DMS153 treated with DMSO at 0.1 percent for 48 hours (cell line): Measurements from ENCODE around the gene PRELID2.
"Not testable (repeated sequence)": the region's sequence is repeated elsewhere in the genome, so short reads cannot be mapped to it uniquely, and the experiment has no call there.

ENCODE experiments used
- DNase-seq: peaks from one replicate; lab custom pipeline; 2025; ENCODE audit not compliant: unreplicated experiment; lab: John Stamatoyannopoulos, UW

PRELID2 gene

DNA sequence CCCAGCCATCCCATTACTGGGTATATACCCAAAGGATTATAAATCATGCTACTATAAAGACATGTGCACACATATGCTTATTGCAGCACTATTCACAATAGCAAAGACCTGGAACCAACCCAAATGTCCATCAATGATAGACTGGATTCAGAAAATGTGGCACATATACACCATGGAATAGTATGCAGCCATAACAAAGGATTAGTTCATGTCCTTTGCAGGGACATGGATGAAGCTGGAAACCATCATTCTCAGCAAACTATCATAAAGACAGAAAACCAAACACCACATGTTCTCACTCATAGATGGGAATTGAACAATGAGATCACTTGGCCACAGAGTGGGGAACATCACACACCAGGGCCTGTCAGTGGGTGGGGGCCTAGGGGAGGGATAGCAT, 36.6 kb downstream of the PRELID2 start:
- DNase-seq: not testable (repeated sequence)

DNA sequence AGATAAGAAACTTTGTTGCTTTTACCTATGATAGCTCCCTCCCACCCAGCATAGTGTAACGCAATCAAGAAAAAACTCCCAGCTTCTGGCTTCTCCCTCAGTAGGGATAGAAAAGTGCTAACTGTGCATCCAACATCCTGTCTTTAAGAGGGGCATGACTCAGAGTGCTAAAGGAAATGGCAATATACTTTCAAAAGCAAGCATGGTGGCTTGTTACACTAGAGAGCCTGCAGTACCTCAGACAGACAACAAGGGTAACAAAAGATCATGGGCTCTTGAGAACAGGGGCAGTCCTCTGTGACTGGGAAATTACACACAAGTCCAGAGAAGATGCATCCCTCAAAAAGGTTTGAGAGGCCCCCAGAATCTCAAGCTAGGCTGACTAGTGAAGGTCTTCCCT, 37.8 kb downstream of the PRELID2 start:
- DNase-seq: peak; percentile 8

DNA sequence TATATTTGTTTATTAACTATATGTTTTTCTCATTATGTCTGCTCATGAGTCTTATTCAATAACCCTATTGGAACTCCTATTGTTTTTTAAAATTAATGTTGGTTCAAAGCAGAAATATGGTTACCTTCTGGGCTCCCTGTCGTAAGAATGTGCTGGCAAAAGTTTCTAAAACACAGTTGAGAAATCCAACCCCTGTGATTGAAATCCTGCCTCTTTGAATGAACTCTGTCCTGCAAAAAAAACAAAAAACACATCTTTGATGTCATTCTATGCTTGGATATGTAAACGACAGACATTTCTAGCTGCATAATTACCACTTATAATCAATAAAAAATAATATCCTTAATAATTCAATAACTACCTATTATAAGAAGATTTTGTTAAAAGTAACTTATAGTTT, 38.8 kb downstream of the PRELID2 start:
- DNase-seq: no peak

DNA sequence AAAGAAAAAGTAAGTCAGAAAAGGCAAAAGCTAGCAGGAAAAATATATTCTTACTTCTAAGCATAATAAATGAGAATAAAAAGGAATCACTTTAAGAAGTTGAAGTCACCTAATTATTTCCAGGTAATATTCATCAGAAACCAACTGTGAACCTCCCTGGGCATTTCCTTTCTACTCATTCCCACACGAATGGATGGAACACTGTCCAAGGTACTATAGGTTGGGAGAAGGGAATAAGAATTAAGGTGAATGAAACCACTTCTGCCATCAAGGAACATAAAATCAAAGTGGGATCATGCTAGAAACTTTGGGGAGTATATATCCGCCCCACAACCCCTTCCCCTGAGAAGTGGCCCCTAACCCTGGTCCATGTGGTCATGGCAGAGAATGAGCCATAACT, 41.6 kb downstream of the PRELID2 start:
- no peak for DNase-seq

DNA sequence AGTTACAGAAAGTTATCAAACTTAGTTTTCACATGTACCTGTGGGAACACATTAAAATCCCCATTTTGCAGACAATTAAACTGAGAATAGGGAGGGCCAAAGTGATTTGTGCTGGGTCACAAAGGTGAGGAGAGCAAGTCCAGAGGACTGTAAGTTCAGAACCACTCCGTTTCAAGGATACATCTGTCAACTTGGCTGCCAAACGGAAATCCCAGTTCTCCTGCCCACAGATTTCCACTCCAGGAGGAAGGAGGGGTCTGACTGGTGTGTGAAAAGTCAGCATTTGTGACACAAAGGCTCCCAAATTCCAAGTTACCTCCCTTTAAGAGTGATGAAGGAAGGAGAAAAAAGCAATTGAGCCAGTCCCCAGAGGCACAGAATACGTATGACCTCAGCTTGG, 42.3 kb downstream of the PRELID2 start:
- DNase-seq: no peak

DNA sequence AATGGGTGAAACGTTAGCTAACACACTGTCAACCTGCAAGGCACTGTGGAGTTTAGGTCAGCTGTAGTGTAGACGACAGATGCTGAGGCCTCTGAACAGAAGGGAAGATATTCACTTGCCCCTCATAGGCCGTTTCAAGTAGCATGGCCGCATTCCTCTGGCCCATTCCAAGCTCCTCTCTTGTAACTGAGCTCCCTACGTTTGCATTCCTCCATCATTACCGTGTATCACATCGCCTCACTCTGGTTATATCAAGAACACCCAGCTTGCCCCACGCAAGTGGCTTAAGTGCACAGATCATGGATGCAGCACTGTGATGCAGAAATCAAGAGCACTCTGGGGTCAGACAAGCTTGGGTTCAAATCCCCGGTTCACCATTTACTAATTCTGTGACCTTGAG, 43.3 kb downstream of the PRELID2 start:
- DNase-seq: no peak

DNA sequence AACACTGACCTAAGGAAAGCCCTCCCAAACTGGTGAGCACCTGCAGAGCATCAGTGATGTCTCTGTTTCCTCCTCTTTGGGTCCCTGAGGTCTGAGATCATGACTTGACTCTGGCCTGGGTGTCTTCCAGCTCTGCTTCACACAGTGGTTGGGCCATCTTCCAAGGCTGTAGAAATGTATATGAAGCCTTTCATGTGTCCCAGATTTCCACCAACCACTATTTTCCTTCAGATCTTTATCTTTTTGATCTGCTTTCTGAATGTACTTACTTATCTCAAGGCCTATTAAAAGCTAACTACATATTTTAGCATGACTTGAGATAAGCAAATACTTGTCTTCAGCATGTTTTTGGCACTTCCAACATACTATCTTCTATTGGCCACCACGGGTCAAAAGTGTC, 47.1 kb downstream of the PRELID2 start:
- no peak for DNase-seq

DNA sequence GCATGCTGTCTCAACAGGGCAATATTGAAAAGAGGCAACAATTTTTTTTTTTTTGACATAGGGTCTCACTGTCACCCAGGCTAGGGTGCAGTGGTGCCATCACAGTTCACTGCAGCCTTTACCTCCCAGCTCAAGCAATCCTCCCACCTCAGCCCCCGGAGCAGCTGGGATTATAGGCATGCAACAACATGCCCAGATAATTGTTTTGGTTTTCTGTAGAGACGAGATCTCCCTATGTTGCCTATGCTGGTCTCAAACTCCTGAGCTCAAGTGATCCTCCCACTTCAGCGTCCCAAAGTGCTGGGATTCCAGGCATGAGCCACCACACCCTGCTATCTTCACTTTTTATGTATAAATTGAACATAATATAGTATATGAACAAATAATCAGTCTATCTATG, 47.6 kb downstream of the PRELID2 start:
- no peak for DNase-seq

DNA sequence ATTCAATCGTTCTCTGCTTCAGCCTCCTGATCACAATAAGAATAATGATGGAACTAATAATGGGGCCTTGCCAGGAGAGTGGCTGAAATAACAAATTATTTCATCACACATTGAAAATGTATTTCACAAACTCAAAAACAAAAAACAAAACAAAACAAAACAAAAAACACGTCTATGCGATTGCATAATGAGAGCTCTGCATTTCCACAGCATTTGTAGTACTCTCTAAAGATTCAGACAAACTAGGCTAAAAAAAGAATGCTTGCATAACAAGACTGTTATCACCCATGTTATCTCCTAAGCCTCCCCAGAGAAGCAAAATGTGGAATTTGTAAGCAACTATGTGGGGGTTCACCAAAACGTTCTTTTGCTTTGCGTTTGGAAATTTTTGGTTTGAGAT, 48.1 kb downstream of the PRELID2 start:
- no peak for DNase-seq

DNA sequence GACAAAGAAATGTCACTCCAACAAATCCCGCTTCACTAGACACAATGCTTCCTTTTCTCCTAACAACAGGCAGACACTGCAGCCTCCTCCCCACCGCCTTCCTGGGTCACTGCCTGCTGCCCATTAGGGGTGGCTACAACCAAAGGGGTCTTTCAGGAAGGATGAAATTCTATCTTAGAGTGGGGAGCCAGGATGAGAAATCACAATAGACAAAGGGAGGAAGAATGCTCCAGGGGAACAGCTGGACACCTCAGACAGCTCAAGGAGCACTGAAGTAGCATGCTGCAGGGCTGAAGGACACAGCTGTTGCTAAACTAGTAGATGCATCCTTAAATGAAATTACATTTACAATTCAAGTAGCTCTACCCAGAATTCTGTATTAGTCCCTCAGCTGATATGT, 54.2 kb downstream of the PRELID2 start:
- DNase-seq: no peak

DNA sequence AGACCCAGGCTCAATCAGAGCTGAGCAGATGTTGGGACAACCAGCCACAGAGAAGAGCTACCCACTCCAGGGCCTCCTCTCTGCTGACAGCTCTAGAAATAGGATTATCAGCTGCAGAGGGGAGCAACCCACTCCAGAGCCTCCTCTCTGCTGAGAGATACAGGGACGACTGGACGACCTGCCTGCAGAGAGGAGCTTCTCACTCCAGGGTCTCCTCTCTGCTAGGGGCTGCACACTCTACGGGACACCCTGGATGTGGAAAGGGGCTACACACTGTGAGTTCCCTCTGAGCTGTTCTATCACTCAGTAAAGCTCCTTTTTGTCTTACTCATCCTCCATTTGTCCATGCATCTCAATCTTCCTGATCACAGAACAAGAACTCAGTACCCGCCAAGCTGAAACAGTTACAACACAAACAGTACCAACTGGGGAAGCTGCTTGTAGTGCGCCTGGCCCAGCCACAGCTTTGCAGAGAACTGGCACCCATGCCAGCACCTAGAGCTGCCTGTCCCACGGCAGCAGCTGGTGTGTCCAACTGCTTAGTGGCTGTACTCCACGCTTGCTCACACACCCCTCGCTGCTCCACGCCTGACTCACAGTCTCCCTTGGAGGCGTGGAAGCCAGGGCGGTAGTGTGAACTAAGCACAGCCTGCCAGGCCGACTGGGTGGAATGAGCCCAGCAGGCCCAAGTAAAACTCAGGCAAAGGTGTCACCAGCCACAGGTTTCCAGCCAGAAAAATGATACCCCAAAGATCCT, 56.8 kb downstream of the PRELID2 start:
- no peak for DNase-seq

DNA sequence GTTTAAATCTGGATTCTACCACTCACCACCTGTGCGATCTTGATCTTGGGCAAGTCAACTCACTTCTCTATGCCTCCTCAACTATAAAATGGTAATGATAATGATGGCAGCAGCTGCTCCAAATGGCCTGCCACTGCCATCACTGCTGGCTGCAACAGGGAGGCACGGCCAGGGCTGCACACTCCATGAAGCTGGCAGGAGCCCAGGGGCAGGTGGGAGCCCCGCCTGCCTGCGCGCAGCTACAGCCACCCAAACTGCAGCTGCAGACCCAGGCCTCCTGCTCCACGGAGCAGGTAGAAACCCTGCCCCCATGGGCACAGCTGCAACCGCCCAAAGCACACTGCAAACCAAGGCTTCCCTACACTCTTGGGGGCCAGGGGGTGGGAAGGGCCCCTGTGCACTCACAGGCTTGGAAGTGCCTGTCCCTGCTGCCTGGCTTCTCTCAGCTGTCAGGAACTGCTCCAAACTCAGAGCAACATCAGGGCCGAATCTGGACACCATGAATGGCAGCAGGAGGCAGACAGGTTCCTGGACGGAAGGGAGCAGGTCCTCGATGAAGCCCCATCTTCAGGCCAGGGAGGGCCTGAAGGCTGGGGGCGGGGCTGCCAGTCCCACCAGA, 57.6 kb downstream of the PRELID2 start:
- DNase-seq: no peak

DNA sequence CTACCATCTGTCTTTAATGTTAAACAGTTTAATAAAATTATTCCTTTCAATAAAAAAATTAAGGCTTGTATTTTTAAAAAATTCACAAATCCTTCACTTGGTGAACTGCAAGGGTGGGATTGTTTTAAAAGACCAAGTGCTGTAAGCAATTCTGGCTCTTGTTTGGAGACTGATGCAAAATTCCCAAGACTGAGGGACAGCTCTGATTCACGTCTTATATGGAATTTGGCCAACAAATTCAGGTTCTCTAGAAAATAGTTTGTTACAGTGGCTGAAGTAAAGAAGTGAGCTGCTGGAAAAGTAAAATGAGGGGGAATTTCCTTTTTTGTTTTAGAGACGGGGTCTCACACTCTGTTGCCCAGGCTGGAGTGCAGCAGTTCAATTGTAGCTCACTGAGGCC, 58.3 kb downstream of the PRELID2 start:
- DNase-seq: no peak

DNA sequence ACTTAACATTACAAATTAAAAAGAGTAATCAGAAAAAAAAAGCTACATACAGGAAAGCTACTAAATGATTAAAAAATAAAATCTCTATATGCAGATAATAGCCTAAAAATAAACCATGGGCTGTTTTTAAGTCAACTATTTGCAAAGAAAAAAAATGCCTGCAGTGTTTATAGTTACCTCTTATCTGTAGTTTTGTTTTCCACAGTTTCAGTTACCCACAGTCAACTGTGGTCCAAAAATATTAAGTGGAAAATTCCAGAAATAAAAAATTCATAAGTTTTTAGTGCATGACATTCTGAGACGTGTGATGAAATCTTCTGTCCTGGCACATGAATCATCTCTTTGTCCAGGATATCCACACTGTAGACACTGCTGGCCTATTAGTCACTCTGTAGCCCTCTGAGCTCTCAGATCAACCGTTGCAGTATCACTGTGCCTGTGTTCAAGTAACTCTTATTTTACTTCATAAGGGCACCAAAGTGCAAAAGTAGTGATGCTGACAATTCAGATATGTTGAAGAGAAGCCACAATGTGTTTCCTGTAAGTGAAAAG, 59.2 kb downstream of the PRELID2 start:
- DNase-seq: no peak

DNA sequence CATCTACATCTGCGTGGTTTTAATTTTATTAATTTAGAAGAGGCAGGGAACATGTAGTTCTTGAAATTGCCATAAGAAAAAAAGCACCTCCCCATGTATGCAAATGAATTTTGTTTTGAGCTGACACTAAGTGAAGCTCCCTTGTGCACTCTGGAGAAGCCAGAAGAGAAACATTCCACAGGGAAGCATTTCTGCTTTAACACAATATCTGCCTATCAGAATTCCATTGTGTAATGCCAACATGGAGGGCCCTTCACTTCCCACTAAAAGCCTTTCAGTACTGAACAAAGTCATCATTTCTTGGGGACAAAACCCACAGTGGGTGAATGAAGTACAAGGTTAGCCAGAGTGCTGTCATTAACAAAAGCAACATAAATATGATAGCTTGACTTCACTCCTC, 59.7 kb downstream of the PRELID2 start:
- DNase-seq: no peak

DNA sequence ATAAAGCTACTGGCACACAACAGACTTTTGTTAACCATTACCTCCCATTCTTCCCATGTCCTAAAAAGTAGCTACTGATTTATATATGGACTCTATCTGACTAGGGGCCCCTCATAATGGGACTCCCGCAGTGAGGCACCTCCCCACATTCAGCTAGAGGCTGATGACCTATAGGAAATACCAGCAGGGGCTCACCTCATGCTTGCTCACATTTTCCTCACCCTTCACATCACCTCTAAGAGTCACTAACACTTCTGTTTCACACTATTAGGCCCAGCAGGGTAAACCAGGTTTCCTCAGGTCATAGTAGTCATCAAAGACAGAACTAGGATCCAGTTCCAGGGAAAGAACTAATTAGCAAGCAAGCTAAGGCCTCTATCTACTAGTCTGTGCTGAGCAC, 60.7 kb downstream of the PRELID2 start:
- DNase-seq: no peak

DNA sequence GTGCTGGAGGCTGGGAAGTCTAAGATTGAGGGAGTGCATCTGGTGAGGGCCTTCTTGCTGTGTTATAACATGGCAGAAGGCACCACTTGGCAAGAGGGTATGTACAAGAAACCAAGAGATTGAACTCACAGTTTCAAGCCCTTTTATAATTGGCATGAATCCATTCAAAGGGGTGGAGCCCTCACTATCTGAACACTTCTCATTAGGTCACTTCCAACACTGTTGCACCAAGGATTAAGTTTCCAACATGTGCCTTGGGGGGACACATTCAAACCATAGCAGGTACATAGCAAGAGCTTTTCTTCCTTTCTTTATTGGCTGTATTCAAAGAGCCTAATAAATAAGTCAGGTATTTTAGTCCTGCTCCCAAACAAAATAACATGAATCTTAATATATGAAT, 62.7 kb downstream of the PRELID2 start:
- DNase-seq: no peak

DNA sequence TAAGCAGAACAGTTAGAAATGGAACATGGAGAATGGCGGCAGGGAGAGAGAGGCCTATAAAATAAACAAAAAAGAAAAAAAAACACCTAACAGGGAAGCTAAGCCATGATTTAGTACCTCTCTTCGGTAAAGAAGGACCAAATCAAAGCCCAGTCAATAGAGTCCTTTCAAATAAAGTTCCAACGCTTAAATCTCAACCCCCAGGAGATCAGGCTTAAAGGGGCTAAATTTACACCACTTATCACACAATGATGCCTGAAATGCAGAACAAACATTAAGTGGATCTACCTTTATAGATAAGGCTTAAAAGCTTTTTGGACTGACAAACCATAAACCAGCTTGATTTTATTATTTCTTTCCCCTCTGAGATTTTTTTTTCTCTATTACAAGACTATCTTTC, 66.3 kb downstream of the PRELID2 start:
- peak; percentile 0 for DNase-seq

DNA sequence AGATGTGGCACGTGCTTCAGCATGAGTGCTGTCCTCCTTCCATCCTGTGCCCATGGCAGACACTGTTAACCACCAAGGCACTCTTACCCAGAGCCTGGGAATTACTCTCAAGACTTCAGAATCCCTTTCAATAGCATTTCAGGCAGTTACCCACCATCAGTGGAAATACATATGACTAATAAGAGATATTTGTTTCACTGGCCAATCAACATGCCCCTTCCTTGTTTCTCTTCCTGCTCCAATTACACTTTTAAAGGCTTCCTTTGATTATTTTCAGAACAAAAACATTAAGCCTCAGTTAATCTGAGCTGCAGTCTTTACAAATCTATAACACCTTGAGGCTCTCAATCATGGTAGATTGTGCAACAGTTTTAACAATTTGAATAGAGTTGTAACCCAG, 70.8 kb downstream of the PRELID2 start:
- no peak for DNase-seq

DNA sequence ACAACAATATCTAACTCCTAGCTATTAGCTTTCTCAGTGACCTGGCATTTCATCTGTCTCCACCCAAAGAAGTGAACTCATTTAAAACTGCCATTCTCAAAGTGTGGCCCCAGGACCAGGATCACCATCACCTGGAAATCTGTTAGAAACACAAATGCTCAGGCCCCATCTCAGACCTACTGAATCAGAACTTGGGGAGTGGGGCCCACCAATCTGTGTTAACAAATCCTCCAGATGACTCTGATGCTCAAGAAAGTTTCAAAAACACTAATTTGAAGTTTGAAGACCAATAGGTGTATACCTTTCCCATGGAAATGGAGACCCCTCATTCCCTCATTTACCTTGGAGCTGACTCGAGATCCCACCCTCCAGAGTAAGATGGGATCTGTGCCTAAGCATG, 72.3 kb downstream of the PRELID2 start:
- no peak for DNase-seq

DNA sequence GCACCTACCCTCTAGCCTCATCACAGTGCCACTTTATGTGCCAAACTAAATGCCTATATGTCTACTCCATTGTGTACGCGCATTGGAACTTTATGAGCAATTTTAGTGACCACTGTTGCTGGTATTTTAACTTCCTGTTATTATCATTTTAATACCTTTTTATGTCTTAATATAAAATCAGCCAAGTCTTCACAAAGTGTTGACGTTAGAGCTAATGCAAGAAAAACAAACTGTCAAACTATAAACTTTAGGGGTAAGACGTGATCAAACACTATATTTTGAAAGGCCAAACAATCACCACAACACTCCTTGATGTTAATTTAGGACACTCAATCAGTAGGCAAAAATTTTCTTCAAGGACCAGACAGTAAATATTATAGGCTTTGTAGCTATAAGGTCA, 73.9 kb downstream of the PRELID2 start:
- DNase-seq: no peak

DNA sequence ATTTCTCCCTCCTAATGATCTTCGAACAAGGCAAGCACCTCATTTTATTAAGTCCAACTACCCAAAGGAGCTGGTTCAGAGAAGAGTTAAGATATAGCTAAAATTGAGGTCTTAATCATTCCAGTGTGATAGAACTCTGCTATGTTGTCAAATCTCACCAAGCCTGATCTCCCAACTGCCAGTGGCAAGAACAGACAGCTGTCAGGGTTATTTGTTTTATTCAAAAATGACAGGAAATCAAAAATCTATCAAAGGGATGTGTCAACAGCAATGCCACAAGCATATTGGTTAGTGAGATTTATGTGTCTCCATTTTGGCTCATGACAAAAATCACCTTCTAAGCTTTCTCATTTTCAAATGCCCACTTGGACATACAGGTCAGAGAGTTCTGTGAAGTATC, 74.5 kb downstream of the PRELID2 start:
- DNase-seq: no peak

DNA sequence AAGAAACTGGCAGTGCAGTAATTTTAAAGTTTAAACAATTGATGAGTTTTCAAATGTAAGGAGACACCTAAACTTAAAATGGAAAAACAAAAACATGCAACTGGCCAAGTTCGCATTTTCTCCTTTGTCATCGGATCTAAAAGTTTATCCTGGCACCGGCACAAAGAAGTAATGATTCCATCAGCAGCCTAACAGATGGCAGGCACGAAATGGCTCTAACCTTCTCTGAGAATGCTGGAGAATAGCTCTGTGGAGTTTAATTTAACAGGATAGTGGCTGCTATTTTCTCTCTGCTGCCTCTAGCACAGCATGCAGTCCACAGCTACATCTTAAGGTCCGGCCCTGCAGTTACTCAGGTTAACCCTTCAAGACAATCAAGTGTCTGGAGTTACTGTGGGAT, 82.2 kb downstream of the PRELID2 start:
- DNase-seq: no peak
